Kidney (tissue), 14 donors: ENCODE measurements around the gene TTC28. TPM values are rescaled to one million over a fixed set of nuclear protein-coding genes. Genes with fewer than 3 reads are reported as not detected.

Experiments
- DNase-seq, 5 donors: peaks; one replicate each; pipeline ENCODE4 v3.0.0-alpha.2; 2013 to 2020
- FAIRE-seq: peaks from 2 replicates; lab custom pipeline; 2012; peaks lifted over from hg19 to GRCh38; lab: Jason Lieb, UNC
- H3K27ac ChIP-seq, 2 donors: one replicate each; pipeline ENCODE4 v1.7.0; 2013; ENCODE audit warnings: low read depth in 2 of 2, low read length in 2 of 2, inconsistent platforms in 1 of 2
- H3K27me3 ChIP-seq: one replicate; pipeline ENCODE4 v1.7.1; 2013; ENCODE audit warnings: low read length, inconsistent platforms; ENCODE audit not compliant: control insufficient read depth, insufficient read depth
- H3K36me3 ChIP-seq, 3 donors: one replicate each; pipeline versions ENCODE4 v1.7.0 to v1.7.1; 2013; ENCODE audit warnings: low read length in 3 of 3, control low read depth in 1 of 3, inconsistent platforms in 1 of 3; ENCODE audit not compliant: insufficient read depth in 3 of 3, control insufficient read depth in 2 of 3
- H3K4me1 ChIP-seq, 3 donors: one replicate each; pipeline versions ENCODE4 v1.7.0 to v1.7.1; 2013; ENCODE audit warnings: low read length in 3 of 3, inconsistent platforms in 1 of 3, low read depth in 1 of 3; ENCODE audit not compliant: control insufficient read depth in 2 of 3, insufficient read depth in 2 of 3
- H3K4me3 ChIP-seq, 3 donors: one replicate each; pipeline versions ENCODE4 v1.7.0 to v1.8.1; 2013; ENCODE audit warnings: low read length in 3 of 3, control low read depth in 1 of 3, inconsistent platforms in 1 of 3
- H3K9ac ChIP-seq, 3 donors: one replicate each; pipeline versions ENCODE4 v1.7.0 to v1.7.1; 2013; ENCODE audit warnings: low read length in 3 of 3, control low read depth in 1 of 3, inconsistent platforms in 1 of 3
- H3K9me3 ChIP-seq, 3 donors: one replicate each; pipeline versions ENCODE4 v1.7.0 to v1.7.1; 2013; ENCODE audit warnings: low read length in 3 of 3, control low read depth in 1 of 3, inconsistent platforms in 1 of 3; ENCODE audit not compliant: control insufficient read depth in 2 of 3, insufficient read depth in 1 of 3
- intact Hi-C: fragments of 100-400 bp; cut with DNase I; formaldehyde crosslinking; loops from one replicate; pipeline ENCODE4 v1.11.1; 2022
- polyA plus RNA-seq: library from polyadenylated mRNA; stranded (reverse); fragments of 350-450 nt; fragmentation: Illumina TruSeq; extraction: RNeasy Lipid Tissue Mini Kit (QIAGEN cat#74804); gene quantifications from one replicate; pipeline ENCODE4 v1.2.3, GENCODE V29; 2014; ENCODE audit warnings: low read depth, low replicate concordance; ENCODE audit not compliant: insufficient read depth
- total RNA-seq: library from RNA; stranded (reverse); fragmentation: NEBNext Ultra II Directional; extraction: Animal tissue kit (Norgen Biotek cat#: 25700); gene quantifications from one replicate; pipeline ENCODE4 v1.2.1, GENCODE V29; 2021
- TF ChIP-seq, protein P1 (sequence below): IDR thresholded peaks from 3 replicates; pipeline ENCODE4 v1.5.1; 2012; ENCODE audit warnings: mild to moderate bottlenecking, moderate library complexity, borderline replicate concordance; ENCODE audit not compliant: insufficient read depth; ENCODE audit errors: extremely low read depth
- donor health status: control.
- donor health status: control.
- donor health status: control.
- donor health status: control.
- donor health status: control.
- donor health status: DM: yes; HTN: yes; CAD: no.
- donor health status: Normal renal cell carcinoma (clear cell type).

Gene TTC28
- total and polyA plus RNA-seq, 2 donors from 2014 or later, result 3.5 to 40.2 TPM

GRCh38 chr22:28348613-28349609 is 330.7 kb downstream of the TTC28 start:
- no peaks in the 10 kb centered on the region for H3K27me3 ChIP-seq
- no peaks in the 10 kb centered on the region for H3K9me3 ChIP-seq
- H3K4me3 ChIP-seq, result no peak overlapping the region
- no peak overlapping the region for H3K27ac ChIP-seq
- TF ChIP-seq, protein P1, sequence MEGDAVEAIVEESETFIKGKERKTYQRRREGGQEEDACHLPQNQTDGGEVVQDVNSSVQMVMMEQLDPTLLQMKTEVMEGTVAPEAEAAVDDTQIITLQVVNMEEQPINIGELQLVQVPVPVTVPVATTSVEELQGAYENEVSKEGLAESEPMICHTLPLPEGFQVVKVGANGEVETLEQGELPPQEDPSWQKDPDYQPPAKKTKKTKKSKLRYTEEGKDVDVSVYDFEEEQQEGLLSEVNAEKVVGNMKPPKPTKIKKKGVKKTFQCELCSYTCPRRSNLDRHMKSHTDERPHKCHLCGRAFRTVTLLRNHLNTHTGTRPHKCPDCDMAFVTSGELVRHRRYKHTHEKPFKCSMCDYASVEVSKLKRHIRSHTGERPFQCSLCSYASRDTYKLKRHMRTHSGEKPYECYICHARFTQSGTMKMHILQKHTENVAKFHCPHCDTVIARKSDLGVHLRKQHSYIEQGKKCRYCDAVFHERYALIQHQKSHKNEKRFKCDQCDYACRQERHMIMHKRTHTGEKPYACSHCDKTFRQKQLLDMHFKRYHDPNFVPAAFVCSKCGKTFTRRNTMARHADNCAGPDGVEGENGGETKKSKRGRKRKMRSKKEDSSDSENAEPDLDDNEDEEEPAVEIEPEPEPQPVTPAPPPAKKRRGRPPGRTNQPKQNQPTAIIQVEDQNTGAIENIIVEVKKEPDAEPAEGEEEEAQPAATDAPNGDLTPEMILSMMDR, result no peak
- H3K9ac ChIP-seq, result no peak overlapping the region
- intact Hi-C loops, result no loop called here
- no peaks in the 10 kb centered on the region for H3K36me3 ChIP-seq
- no peaks in the 10 kb centered on the region for H3K4me1 ChIP-seq
- DNase-seq, result no peak
- FAIRE-seq, result no peak

- TF ChIP-seq, protein P1, result no peak
- H3K4me1 ChIP-seq, result no peaks in the 10 kb centered on the region
- DNase-seq (no peak), FAIRE-seq (no peak)
- H3K9me3 ChIP-seq, result no peaks in the 10 kb centered on the region
- no peaks in the 10 kb centered on the region for H3K27me3 ChIP-seq
- no peak overlapping the region for H3K27ac ChIP-seq
- no peaks in the 10 kb centered on the region for H3K36me3 ChIP-seq
- intact Hi-C loops, result no loop called here
- no peak overlapping the region for H3K4me3 ChIP-seq
- H3K9ac ChIP-seq, result no peak overlapping the region
These were observed 333.3 kb downstream of the TTC28 start for GRCh38 chr22:28346308-28346707.

DNA sequence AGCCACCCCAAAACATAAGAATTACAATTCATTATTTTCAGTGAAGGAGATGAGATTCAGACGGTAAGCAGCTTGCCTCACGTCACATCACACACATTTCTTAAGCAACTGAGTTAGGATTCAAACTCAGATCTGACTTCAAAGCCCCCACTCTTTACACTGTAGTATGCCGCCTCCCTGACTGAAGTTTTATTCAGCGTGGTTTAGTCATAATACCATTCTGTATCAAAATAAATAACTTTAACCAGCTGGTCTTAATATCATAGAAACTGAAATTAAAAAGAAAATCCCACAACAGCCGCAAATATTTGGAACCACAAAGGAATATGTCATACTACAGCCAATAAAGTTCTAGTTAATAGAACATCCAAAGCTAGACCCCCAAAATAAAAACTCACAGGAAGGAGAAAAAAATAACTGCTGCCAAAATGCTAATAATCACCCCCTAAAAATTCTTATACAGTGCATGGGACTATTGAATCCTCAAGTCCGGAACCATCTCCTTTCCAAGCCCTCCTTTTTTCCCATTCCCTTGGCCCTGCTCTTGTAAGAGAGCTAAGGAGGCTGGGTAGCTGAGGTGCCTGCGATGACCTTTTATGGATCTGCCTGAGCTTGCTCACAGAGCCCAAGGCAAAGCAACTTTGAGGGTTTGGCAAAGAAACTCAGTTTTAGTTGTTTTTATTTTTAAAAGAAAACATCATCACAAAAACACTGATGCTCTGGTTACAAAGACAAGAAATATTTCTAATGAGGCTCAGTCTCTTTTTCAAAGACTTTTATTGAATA is 334.5 kb downstream of the TTC28 start:
- DNase-seq (no peak), FAIRE-seq (no peak)
- Histone ChIP-seq H3K27me3 (no peaks in the 10 kb centered on the region), H3K27ac (no peak overlapping the region), H3K36me3 (no peaks in the 10 kb centered on the region), H3K4me3 (no peak overlapping the region), H3K9ac (no peak overlapping the region), H3K9me3 (no peaks in the 10 kb centered on the region), H3K4me1 (no peaks in the 10 kb centered on the region)
- intact Hi-C loops, result no loop called here
- TF ChIP-seq, protein P1, result no peak
